IMR-90 (cell line): ENCODE results near the gene CMAS. TPM values are rescaled to one million over a fixed set of nuclear protein-coding genes. Genes with fewer than 3 reads are reported as not detected.

Experiments used
- ATAC-seq: fragments of 200-7000 bp; cut with Tn5 transposase; 2 replicates; pipeline ENCODE4 v1.9.1; 2020; ENCODE audit warnings: low read depth, mild to moderate bottlenecking, moderate library complexity
- BruUV-seq: library from RNA; stranded (reverse); fragments of 400-500 nt; replicated peaks from 2 replicates; lab custom pipeline; 2021; lab: Mats Ljungman, UMichigan
- CTCF ChIA-PET: fragments of 300-600 bp; formaldehyde crosslinking; extraction: SDS; loops from one replicate; lab custom pipeline; 2021; ENCODE audit warnings: antibody characterized with exemption; lab: Yijun Ruan, JAX
- POLR2A ChIA-PET: fragments of 300-600 bp; sonication (Branson Sonifier 250); formaldehyde crosslinking; loops from one replicate; lab custom pipeline; 2022; ENCODE audit warnings: antibody characterized with exemption; ENCODE audit not compliant: unreplicated experiment; lab: Charles Lee
- DNase-seq: peaks from one replicate; pipeline ENCODE4 v3.0.0; 2013
- H2AFZ ChIP-seq: replicated peaks from 2 replicates; pipeline ENCODE3; 2013; ENCODE audit warnings: low read length, mild to moderate bottlenecking; ENCODE audit not compliant: poor library complexity
- H2AK5ac ChIP-seq: 2 replicates; pipeline ENCODE4 v1.6.1; 2013; ENCODE audit warnings: low read depth, low read length, inconsistent platforms
- H2AK9ac ChIP-seq: replicated peaks from 2 replicates; pipeline ENCODE3; 2013; ENCODE audit warnings: mild to moderate bottlenecking, low read depth, low read length, moderate library complexity; ENCODE audit not compliant: poor library complexity
- H2BK120ac ChIP-seq: 2 replicates; pipeline ENCODE4 v1.6.1; 2013; ENCODE audit warnings: low read depth, low read length, inconsistent platforms
- H2BK15ac ChIP-seq: 3 replicates; pipeline ENCODE4 v1.6.1; 2013; ENCODE audit warnings: low read depth, low read length, inconsistent platforms
- H2BK20ac ChIP-seq: 2 replicates; pipeline ENCODE4 v1.6.1; 2013; ENCODE audit warnings: low read depth, mild to moderate bottlenecking, inconsistent platforms, low read length, moderate library complexity
- H2BK5ac ChIP-seq: 2 replicates; pipeline ENCODE4 v1.6.1; 2013; ENCODE audit warnings: mild to moderate bottlenecking, low read depth, low read length, inconsistent platforms; ENCODE audit not compliant: poor library complexity, severe bottlenecking
- H3K14ac ChIP-seq: replicated peaks from 2 replicates; pipeline ENCODE4 v1.6.1; 2013; ENCODE audit warnings: low read depth, low read length, inconsistent platforms
- H3K18ac ChIP-seq: 2 replicates; pipeline ENCODE4 v1.6.1; 2013; ENCODE audit warnings: low read depth, low read length, control low read depth
- H3K23ac ChIP-seq: 2 replicates; pipeline ENCODE4 v1.6.1; 2013; ENCODE audit warnings: low read depth, low read length, inconsistent platforms
- H3K27ac ChIP-seq: 2 replicates; pipeline ENCODE4 v1.5.1; 2013; ENCODE audit warnings: mild to moderate bottlenecking, control low read depth, low read length; ENCODE audit not compliant: insufficient read depth
- H3K27me3 ChIP-seq: 2 replicates; pipeline ENCODE4 v1.6.1; 2013; ENCODE audit warnings: low read length; ENCODE audit not compliant: control insufficient read depth, insufficient read depth
- H3K36me3 ChIP-seq: 2 replicates; pipeline ENCODE4 v1.6.1; 2013; ENCODE audit warnings: low read length, mixed read lengths; ENCODE audit not compliant: control insufficient read depth, insufficient read depth
- H3K4ac ChIP-seq: 2 replicates; pipeline ENCODE4 v1.6.1; 2013; ENCODE audit warnings: low read depth, low read length, inconsistent platforms
- H3K4me1 ChIP-seq: 2 replicates; pipeline ENCODE4 v1.6.1; 2013; ENCODE audit warnings: low read length, mixed read lengths; ENCODE audit not compliant: control insufficient read depth, insufficient read depth
- H3K4me2 ChIP-seq: 2 replicates; pipeline ENCODE4 v1.6.1; 2013; ENCODE audit warnings: low read depth, mild to moderate bottlenecking, control low read depth, low read length, moderate library complexity
- H3K4me3 ChIP-seq: 2 replicates; pipeline ENCODE4 v1.5.1; 2013; ENCODE audit warnings: low read depth, mild to moderate bottlenecking, control low read depth, low read length, moderate library complexity; ENCODE audit not compliant: insufficient read depth
- H3K56ac ChIP-seq: 2 replicates; pipeline ENCODE4 v1.6.1; 2013; ENCODE audit warnings: low read length, inconsistent platforms; ENCODE audit not compliant: insufficient read depth; ENCODE audit errors: extremely low read depth
- H3K79me1 ChIP-seq, 2 experiments: 2 replicates each; pipeline ENCODE4 v1.6.1; 2013; ENCODE audit warnings: low read length in 2 of 2, inconsistent platforms in 1 of 2, low read depth in 1 of 2
- H3K9ac ChIP-seq: 2 replicates; pipeline ENCODE4 v1.6.1; 2013; ENCODE audit warnings: low read depth, low read length, control low read depth
- H3K9me1 ChIP-seq: 2 replicates; pipeline ENCODE4 v1.6.1; 2013; ENCODE audit warnings: low read length, inconsistent platforms; ENCODE audit not compliant: insufficient read depth
- H3K9me3 ChIP-seq: 2 replicates; pipeline ENCODE4 v1.6.1; 2013; ENCODE audit warnings: low read length; ENCODE audit not compliant: control insufficient read depth, insufficient read depth
- H4K20me1 ChIP-seq: 2 replicates; pipeline ENCODE4 v1.6.1; 2013; ENCODE audit warnings: low read length, inconsistent platforms; ENCODE audit not compliant: insufficient read depth
- H4K5ac ChIP-seq: 2 replicates; pipeline ENCODE4 v1.6.1; 2013; ENCODE audit warnings: mild to moderate bottlenecking, low read depth, low read length, control low read depth
- H4K8ac ChIP-seq, 2 experiments: 2 replicates each; pipeline ENCODE4 v1.6.1; 2013; ENCODE audit warnings: low read depth in 2 of 2, low read length in 2 of 2, control low read depth in 1 of 2, inconsistent platforms in 1 of 2
- H4K91ac ChIP-seq: 2 replicates; pipeline ENCODE4 v1.6.1; 2013; ENCODE audit warnings: low read depth, low read length, inconsistent platforms; ENCODE audit not compliant: insufficient read depth
- MAFK ChIP-seq: IDR thresholded peaks from 2 replicates; pipeline ENCODE4 v1.6.1; 2012; ENCODE audit warnings: low read depth, low read length, improper control_type of control experiment
- MAZ ChIP-seq: IDR thresholded peaks from 2 replicates; pipeline ENCODE4 v1.6.1; 2012; ENCODE audit warnings: low read depth, mild to moderate bottlenecking, low read length, improper control_type of control experiment, moderate library complexity, borderline replicate concordance
- MXI1 ChIP-seq: IDR thresholded peaks from 2 replicates; pipeline ENCODE4 v1.6.1; 2012; ENCODE audit warnings: low read depth, mild to moderate bottlenecking, low read length, moderate library complexity, borderline replicate concordance
- POLR2A ChIP-seq: IDR thresholded peaks from 2 replicates; pipeline ENCODE4 v1.6.1; 2012; ENCODE audit warnings: mild to moderate bottlenecking, low read depth, low read length
- RFX5 ChIP-seq: IDR thresholded peaks from 2 replicates; pipeline ENCODE4 v1.8.0; 2012; ENCODE audit warnings: low read depth, mild to moderate bottlenecking, low read length, moderate library complexity
- SMC3 ChIP-seq: fragments of 150-350 bp; IDR thresholded peaks from 2 replicates; pipeline ENCODE4 v1.6.1; 2016; ENCODE audit warnings: low read depth, mild to moderate bottlenecking, antibody characterized with exemption, low read length, moderate library complexity
- WGBS, 2 experiments: methylation state at CpG; one replicate each; pipeline versions ENCODE4 v1.1.5 to v1.1.7; 2013; ENCODE audit warnings: missing lambda C conversion rate in 2 of 2; ENCODE audit not compliant: insufficient read length in 1 of 2; ENCODE audit errors: extremely low coverage in 2 of 2; 5-methylcytosine and 5-hydroxymethylcytosine counted together
- dilution Hi-C: fragments of 300-500 bp; cut with HindIII; formaldehyde crosslinking; loops from one replicate; pipeline ENCODE4 v1.14.3; 2018; ENCODE audit warnings: low sequenced_read_pairs; ENCODE audit not compliant: unreplicated experiment
- in situ Hi-C: fragments of 300-500 bp; cut with MboI; formaldehyde crosslinking; loops from 3 replicates; pipeline ENCODE4 v1.14.3; 2019; ENCODE audit warnings: low sequenced_read_pairs, inconsistent platforms, mixed read lengths
- intact Hi-C: fragments of 100-400 bp; cut with micrococcal nuclease; formaldehyde crosslinking; loops from 2 replicates; pipeline ENCODE4 v1.10.0; 2022
- polyA plus RNA-seq, 3 experiments: library from polyadenylated mRNA; depleted of rRNA; stranded (reverse); fragments of >200 nt; gene quantifications; 2 replicates each; pipeline ENCODE4 v1.2.3, GENCODE V29; 2012; ENCODE audit warnings: low replicate concordance in 1 of 3
- total RNA-seq: library from RNA; depleted of rRNA; stranded (reverse); fragments of >200 nt; gene quantifications from 2 replicates; pipeline ENCODE4 v1.2.3, GENCODE V29; 2012
- TF ChIP-seq, protein P1 (sequence below): conservative IDR thresholded peaks from 2 replicates; pipeline ENCODE4 v1.5.1; 2012; ENCODE audit warnings: mild to moderate bottlenecking, low read depth, low read length, improper control_type of control experiment

Gene CMAS
- total and polyA plus RNA-seq, 2 of the 4 experiments (the other 2 are of a cell fraction), result 9.5 to 26.8 TPM

DNA sequence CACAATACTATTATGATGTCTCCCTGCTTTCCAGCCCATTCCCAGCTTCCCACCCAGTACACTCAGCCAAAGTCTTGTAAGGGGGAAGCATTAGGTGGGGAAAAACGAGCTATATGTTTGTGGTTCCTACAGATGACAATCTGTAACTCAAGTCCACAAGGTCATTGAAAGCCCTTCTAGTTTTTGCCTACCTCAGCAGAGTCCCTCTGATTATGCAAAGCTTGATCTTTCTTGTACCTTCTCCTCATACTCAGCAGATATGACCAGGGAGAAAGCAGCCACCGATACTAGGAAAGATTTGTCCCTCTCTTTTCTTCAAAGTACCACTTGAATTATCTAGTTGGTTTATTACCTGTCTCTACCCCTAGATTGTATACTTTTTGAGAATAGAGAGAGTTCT, 10.6 kb downstream of the CMAS start:
- Histone ChIP-seq H2BK20ac (no peak overlapping the region), H3K27ac (no peak overlapping the region), H4K8ac (no peak overlapping the region), H3K79me1 (peaks cover 11% of the 10 kb centered on the region in 2 experiments; a peak in 3 of 4 replicates), H3K27me3 (no peaks in the 10 kb centered on the region), H3K4ac (no peak overlapping the region), H3K36me3 (peaks cover 7% of the 10 kb centered on the region), H3K4me3 (no peak overlapping the region), H3K9ac (no peak overlapping the region), H3K18ac (no peak overlapping the region), H4K5ac (no peak overlapping the region), H3K9me3 (no peaks in the 10 kb centered on the region), H2AK9ac (no peak overlapping the region), H2BK120ac (no peak overlapping the region), H3K9me1 (no peaks in the 10 kb centered on the region), H4K20me1 (no peaks in the 10 kb centered on the region), H2AFZ (no peak overlapping the region), H2BK15ac (no peak overlapping the region), H2AK5ac (no peak overlapping the region), H3K4me2 (no peak overlapping the region), H3K56ac (no peak overlapping the region), H3K14ac (no peak overlapping the region), H4K91ac (no peak overlapping the region), H3K23ac (no peak overlapping the region), H2BK5ac (no peak overlapping the region), H3K4me1 (no peaks in the 10 kb centered on the region)
- no CpG with 5 or more reads among the region's 2 CpGs for WGBS, 2 experiments
- dilution Hi-C loops, result no loop called here
- no peak for TF ChIP-seq MXI1
- TF ChIP-seq POLR2A, result no peak
- TF ChIP-seq SMC3, result no peak
- TF ChIP-seq, protein P1, sequence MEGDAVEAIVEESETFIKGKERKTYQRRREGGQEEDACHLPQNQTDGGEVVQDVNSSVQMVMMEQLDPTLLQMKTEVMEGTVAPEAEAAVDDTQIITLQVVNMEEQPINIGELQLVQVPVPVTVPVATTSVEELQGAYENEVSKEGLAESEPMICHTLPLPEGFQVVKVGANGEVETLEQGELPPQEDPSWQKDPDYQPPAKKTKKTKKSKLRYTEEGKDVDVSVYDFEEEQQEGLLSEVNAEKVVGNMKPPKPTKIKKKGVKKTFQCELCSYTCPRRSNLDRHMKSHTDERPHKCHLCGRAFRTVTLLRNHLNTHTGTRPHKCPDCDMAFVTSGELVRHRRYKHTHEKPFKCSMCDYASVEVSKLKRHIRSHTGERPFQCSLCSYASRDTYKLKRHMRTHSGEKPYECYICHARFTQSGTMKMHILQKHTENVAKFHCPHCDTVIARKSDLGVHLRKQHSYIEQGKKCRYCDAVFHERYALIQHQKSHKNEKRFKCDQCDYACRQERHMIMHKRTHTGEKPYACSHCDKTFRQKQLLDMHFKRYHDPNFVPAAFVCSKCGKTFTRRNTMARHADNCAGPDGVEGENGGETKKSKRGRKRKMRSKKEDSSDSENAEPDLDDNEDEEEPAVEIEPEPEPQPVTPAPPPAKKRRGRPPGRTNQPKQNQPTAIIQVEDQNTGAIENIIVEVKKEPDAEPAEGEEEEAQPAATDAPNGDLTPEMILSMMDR, result no peak
- peak; percentile 18; the same call in 1 of the 2 replicates for TF ChIP-seq MAFK
- TF ChIP-seq MAZ, result no peak
- TF ChIP-seq RFX5, result no peak
- ChIA-PET CTCF (no interaction called here), POLR2A (no interaction called here)
- no TSS peak for BruUV-seq
- intact Hi-C loops, result no loop called here
- in situ Hi-C loops, result no loop called here
- DNase-seq, result no peak
- no peak for ATAC-seq
